CD14-positive monocyte (primary cell): ENCODE measurements around the gene CELSR3. TPM values are rescaled to one million over a fixed set of nuclear protein-coding genes. Genes with fewer than 3 reads are reported as not detected.

ENCODE experiments used
- DNase-seq, 3 donors: peaks; one replicate each; pipeline ENCODE4 v3.0.0-alpha.2; 2011 to 2022
- H2AFZ ChIP-seq: 2 replicates; pipeline ENCODE4 v1.6.0; 2012; ENCODE audit warnings: mild to moderate bottlenecking, low read depth, low read length, inconsistent platforms; ENCODE audit not compliant: insufficient read depth, poor library complexity, severe bottlenecking
- H3K27ac ChIP-seq, 2 donors: 1 replicate in 1 of 2; 2 replicates in 1 of 2; pipeline ENCODE4 v1.5.1; 2012 to 2013; ENCODE audit warnings: low read length in 2 of 2, control low read depth in 1 of 2, inconsistent platforms in 1 of 2, low read depth in 1 of 2, mild to moderate bottlenecking in 1 of 2
- H3K27me3 ChIP-seq, 2 donors: one replicate each; pipeline versions ENCODE4 v1.6.0 to v1.6.1; 2011 to 2013; ENCODE audit warnings: low read length in 2 of 2; ENCODE audit not compliant: control insufficient read depth in 2 of 2, insufficient read depth in 2 of 2
- H3K36me3 ChIP-seq, 2 donors: replicated peaks in 1 of 2; 1 replicate in 1 of 2; 2 replicates in 1 of 2; pipeline versions ENCODE4 v1.5.1 to v1.6.1; 2012 to 2013; ENCODE audit warnings: low read length in 2 of 2, control low read depth in 1 of 2, inconsistent platforms in 1 of 2, mild to moderate bottlenecking in 1 of 2; ENCODE audit not compliant: insufficient read depth in 2 of 2, control insufficient read depth in 1 of 2
- H3K4me1 ChIP-seq, 2 donors: 1 replicate in 1 of 2; 2 replicates in 1 of 2; pipeline versions ENCODE4 v1.5.1 to v1.6.1; 2012 to 2013; ENCODE audit warnings: low read length in 2 of 2, control low read depth in 1 of 2, inconsistent platforms in 1 of 2, mild to moderate bottlenecking in 1 of 2, moderate library complexity in 1 of 2; ENCODE audit not compliant: insufficient read depth in 2 of 2, control insufficient read depth in 1 of 2
- H3K4me2 ChIP-seq: replicated peaks from 2 replicates; pipeline ENCODE3; 2012; ENCODE audit warnings: low read length, moderate library complexity, mild to moderate bottlenecking; ENCODE audit not compliant: poor library complexity, severe bottlenecking; ENCODE audit errors: extremely low read depth
- H3K4me3 ChIP-seq, 3 experiments: fragments of 200-600 bp in 1 of 3; sonication (generic) in 1 of 3; replicated peaks in 1 of 3; 1 replicate in 2 of 3; 2 replicates in 1 of 3; pipeline ENCODE4 v1.5.1; 2011 to 2013; ENCODE audit warnings: low read length in 3 of 3, mild to moderate bottlenecking in 3 of 3, control low read depth in 2 of 3, low read depth in 2 of 3, inconsistent platforms in 1 of 3, moderate library complexity in 1 of 3
- H3K79me2 ChIP-seq: 2 replicates; pipeline ENCODE4 v1.6.0; 2012; ENCODE audit warnings: mild to moderate bottlenecking, control low read depth, inconsistent platforms, low read length, moderate library complexity; ENCODE audit not compliant: insufficient read depth
- H3K9ac ChIP-seq: 2 replicates; pipeline ENCODE4 v1.6.0; 2017; ENCODE audit warnings: low read length, mild to moderate bottlenecking; ENCODE audit not compliant: insufficient read depth, poor library complexity, severe bottlenecking
- H3K9me3 ChIP-seq, 2 donors: replicated peaks in 1 of 2; 1 replicate in 1 of 2; 2 replicates in 1 of 2; pipeline versions ENCODE4 v1.5.1 to v1.6.1; 2012 to 2013; ENCODE audit warnings: low read length in 2 of 2, control low read depth in 1 of 2; ENCODE audit not compliant: control insufficient read depth in 1 of 2, insufficient read depth in 1 of 2
- H4K20me1 ChIP-seq: 2 replicates; pipeline ENCODE4 v1.6.0; 2012; ENCODE audit warnings: mild to moderate bottlenecking, low read length, control low read depth, moderate library complexity; ENCODE audit not compliant: insufficient read depth
- H3K27ac Mint-ChIP-seq, 7 donors: one replicate each; pipeline ENCODE4 v1.8.0; 2020; ENCODE audit warnings: mild to moderate bottlenecking in 7 of 7, mixed read lengths in 7 of 7, moderate library complexity in 6 of 7, inconsistent platforms in 2 of 7
- H3K27me3 Mint-ChIP-seq, 3 donors: one replicate each; pipeline ENCODE4 v1.8.0; 2021 to 2022; ENCODE audit warnings: low read depth in 3 of 3, mild to moderate bottlenecking in 3 of 3, mixed read lengths in 3 of 3, moderate library complexity in 3 of 3, inconsistent platforms in 1 of 3
- H3K36me3 Mint-ChIP-seq, 2 donors: one replicate each; pipeline ENCODE4 v1.8.0; 2020; ENCODE audit warnings: mixed read lengths in 2 of 2, inconsistent platforms in 1 of 2, mild to moderate bottlenecking in 1 of 2
- H3K4me1 Mint-ChIP-seq: one replicate; pipeline ENCODE4 v1.8.0; 2020; ENCODE audit warnings: mild to moderate bottlenecking, mixed read lengths
- H3K4me3 Mint-ChIP-seq, 2 donors: one replicate each; pipeline ENCODE4 v1.8.0; 2020; ENCODE audit warnings: mild to moderate bottlenecking in 2 of 2, mixed read lengths in 2 of 2, moderate library complexity in 1 of 2
- H3K9me3 Mint-ChIP-seq, 7 donors: one replicate each; pipeline ENCODE4 v1.8.0; 2020 to 2022; ENCODE audit warnings: mixed read lengths in 7 of 7, mild to moderate bottlenecking in 6 of 7, moderate library complexity in 6 of 7, inconsistent platforms in 2 of 7
- WGBS: methylation state at CpG from one replicate; pipeline ENCODE4 v1.1.5; 2013; ENCODE audit warnings: missing lambda C conversion rate; ENCODE audit not compliant: insufficient coverage; 5-methylcytosine and 5-hydroxymethylcytosine counted together
- intact Hi-C, 2 donors: fragments of 100-400 bp; cut with micrococcal nuclease; formaldehyde crosslinking; loops; one replicate each; pipeline versions ENCODE4 v1.15.0 to v1.15.1; 2023
- polyA plus RNA-seq, 3 donors: library from polyadenylated mRNA; depleted of rRNA in 1 of 3; unstranded in 2 of 3; stranded (reverse) in 1 of 3; fragments of 300-500 nt in 2 of 3; fragments of >200 nt in 1 of 3; fragmentation: Illumina TruSeq in 2 of 3; gene quantifications; 1 replicate in 2 of 3; 2 replicates in 1 of 3; pipeline ENCODE4 v1.2.3, GENCODE V29; 2012 to 2021
- TF ChIP-seq, protein P1 (sequence below): fragments of 200-600 bp; IDR thresholded peaks from one replicate; pipeline ENCODE4 v1.8.0; 2022; ENCODE audit warnings: antibody characterized with exemption, mild to moderate bottlenecking

Gene CELSR3
- polyA plus RNA-seq, 3 donors: 0.95 TPM; not detected in 2

DNA sequence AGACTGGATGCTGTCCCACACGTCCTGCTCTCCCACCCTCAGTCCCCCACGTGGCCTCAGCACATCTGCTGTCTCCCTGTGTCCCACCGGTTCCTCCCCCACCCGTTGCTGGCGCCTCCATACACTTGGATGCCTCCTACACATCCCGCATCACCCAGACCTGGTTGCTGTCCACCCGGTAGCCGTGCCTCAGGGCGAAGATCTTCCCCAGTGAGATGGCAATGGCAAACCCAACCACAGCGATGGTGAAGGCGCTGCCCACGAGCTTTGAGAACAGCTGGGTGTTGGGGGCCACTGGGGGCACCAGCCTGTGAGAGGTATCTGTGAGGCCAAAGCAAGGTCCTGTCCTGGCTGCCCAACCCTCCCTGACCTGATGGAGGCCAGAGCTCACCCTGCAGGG lies 31.9 kb downstream of the CELSR3 start:
- H3K9me3 Mint-ChIP-seq: peaks cover 0 to 2% (median 0%) of the 10 kb centered on the region in 7 donors
- TF ChIP-seq, protein P1, sequence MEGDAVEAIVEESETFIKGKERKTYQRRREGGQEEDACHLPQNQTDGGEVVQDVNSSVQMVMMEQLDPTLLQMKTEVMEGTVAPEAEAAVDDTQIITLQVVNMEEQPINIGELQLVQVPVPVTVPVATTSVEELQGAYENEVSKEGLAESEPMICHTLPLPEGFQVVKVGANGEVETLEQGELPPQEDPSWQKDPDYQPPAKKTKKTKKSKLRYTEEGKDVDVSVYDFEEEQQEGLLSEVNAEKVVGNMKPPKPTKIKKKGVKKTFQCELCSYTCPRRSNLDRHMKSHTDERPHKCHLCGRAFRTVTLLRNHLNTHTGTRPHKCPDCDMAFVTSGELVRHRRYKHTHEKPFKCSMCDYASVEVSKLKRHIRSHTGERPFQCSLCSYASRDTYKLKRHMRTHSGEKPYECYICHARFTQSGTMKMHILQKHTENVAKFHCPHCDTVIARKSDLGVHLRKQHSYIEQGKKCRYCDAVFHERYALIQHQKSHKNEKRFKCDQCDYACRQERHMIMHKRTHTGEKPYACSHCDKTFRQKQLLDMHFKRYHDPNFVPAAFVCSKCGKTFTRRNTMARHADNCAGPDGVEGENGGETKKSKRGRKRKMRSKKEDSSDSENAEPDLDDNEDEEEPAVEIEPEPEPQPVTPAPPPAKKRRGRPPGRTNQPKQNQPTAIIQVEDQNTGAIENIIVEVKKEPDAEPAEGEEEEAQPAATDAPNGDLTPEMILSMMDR: no peak
- Histone ChIP-seq H3K36me3 (peaks cover 73 to 78% of the 10 kb centered on the region in 2 donors), H3K9me3 (no peaks in the 10 kb centered on the region), H4K20me1 (peaks cover 16% of the 10 kb centered on the region), H3K27me3 (no peaks in the 10 kb centered on the region), H3K4me3 (no peak overlapping the region), H3K9ac (no peak overlapping the region), H3K4me1 (peaks cover 13 to 24% of the 10 kb centered on the region in 2 donors), H3K79me2 (peaks cover 19% of the 10 kb centered on the region), H3K4me2 (no peak overlapping the region), H2AFZ (no peak overlapping the region), H3K27ac (no peak overlapping the region)
- H3K36me3 Mint-ChIP-seq: peaks cover 63 to 77% of the 10 kb centered on the region in 2 donors
- no peak overlapping the region for H3K4me3 Mint-ChIP-seq
- DNase-seq: no peak
- H3K27ac Mint-ChIP-seq: peak overlapping the region in 1 of 7 donors; percentile 25
- peaks cover 15% of the 10 kb centered on the region for H3K4me1 Mint-ChIP-seq
- WGBS: 95% methylated on average over 11 of the region's 12 CpGs
- intact Hi-C loops: loop anchor here (10.0 kb wide), 1 partner anchor 166 kb away; a partner anchor contains a TSS
- peaks cover 0 to 4% (median 3%) of the 10 kb centered on the region in 3 donors for H3K27me3 Mint-ChIP-seq

DNA sequence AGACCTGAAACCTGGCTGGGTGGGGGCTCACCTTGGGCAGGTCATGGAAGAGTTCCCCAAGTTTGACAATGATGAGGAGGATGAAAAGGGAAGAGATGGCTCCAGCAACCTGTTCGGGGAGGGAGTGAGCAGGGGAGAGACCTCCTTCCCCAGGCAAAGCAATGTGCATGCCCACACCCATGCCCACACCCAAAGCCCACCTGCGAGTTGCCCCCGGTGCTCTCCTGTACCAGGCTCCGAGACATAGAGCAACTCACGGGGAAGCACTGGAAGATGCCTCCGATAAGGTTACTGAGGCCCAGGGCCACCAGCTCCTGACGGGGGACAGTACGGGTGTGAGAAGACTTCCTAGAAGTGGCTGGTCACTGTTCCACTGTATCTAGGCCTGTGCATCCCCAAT lies 32.3 kb downstream of the CELSR3 start:
- 97% methylated on average over 5 of the region's 8 CpGs for WGBS
- Histone ChIP-seq H3K4me3 (no peak overlapping the region), H4K20me1 (peaks cover 16% of the 10 kb centered on the region), H3K9me3 (no peaks in the 10 kb centered on the region), H3K79me2 (peaks cover 19% of the 10 kb centered on the region), H3K36me3 (peaks cover 77 to 83% of the 10 kb centered on the region in 2 donors), H3K9ac (no peak overlapping the region), H3K4me1 (peaks cover 11 to 22% of the 10 kb centered on the region in 2 donors), H2AFZ (no peak overlapping the region), H3K4me2 (no peak overlapping the region), H3K27me3 (no peaks in the 10 kb centered on the region), H3K27ac (no peak overlapping the region)
- intact Hi-C loops: loop anchor here (10.0 kb wide), 1 partner anchor 166 kb away; a partner anchor contains a TSS
- no peak for DNase-seq
- Mint-ChIP-seq H3K9me3 (peaks cover 0 to 3% (median 0%) of the 10 kb centered on the region in 7 donors), H3K27ac (peak overlapping the region in 1 of 7 donors; percentile 51), H3K4me3 (no peak overlapping the region), H3K4me1 (peaks cover 14% of the 10 kb centered on the region), H3K27me3 (peaks cover 0 to 4% (median 3%) of the 10 kb centered on the region in 3 donors), H3K36me3 (peaks cover 67 to 81% of the 10 kb centered on the region in 2 donors)
- TF ChIP-seq, protein P1: no peak
